ENCODE data around the gene MXI1.
"Not testable (repeated sequence)": the region's sequence is repeated elsewhere in the genome, so short reads cannot be mapped to it uniquely, and the experiment has no call there.

The MXI1 gene

DNA sequence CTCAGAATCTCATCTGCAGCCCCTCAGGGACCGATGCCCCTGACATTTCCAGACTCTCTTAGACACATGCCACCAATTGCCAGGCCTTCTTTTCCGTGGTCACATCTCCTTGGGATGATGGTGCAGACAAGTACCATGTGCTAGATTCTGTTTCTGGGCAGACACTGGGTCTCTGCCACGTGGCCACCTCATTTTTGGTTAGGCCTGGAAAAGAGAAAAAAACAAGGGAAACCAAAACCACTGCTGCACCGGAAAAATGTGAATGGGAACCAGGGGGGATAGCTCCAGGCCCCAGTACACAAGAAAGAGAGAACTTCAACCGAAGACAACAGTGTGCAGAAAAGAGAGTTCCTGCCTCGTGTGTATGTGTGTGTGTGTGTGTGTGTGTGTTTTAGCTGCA lies 23.0 kb upstream of the MXI1 start:
- no peak for DNase-seq

DNA sequence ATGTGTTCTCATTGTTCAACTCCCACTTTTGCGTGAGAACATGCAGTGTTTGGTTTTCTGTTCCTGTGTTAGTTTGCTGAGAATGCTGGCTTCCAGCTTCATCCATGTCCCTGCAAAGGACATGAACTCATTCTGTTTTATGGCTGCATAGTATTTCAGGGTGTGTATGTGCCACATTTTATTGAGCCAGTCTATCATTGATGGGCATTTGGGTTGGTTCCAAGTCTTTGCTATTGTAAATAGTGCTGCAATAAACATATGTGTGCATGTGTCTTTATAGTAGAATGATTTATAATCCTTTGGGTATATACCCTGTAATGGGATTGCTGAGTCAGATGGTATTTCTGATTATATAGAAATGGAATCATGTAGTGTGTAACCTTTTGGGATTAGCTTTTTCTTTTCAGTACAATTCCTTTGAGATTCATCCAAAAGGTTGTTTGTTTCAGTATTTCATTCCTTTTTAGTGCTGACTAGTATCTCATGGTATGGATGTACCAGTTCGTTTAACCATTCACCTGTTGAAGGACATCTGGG lies 21.7 kb upstream of the MXI1 start:
- not testable (repeated sequence) for DNase-seq

DNA sequence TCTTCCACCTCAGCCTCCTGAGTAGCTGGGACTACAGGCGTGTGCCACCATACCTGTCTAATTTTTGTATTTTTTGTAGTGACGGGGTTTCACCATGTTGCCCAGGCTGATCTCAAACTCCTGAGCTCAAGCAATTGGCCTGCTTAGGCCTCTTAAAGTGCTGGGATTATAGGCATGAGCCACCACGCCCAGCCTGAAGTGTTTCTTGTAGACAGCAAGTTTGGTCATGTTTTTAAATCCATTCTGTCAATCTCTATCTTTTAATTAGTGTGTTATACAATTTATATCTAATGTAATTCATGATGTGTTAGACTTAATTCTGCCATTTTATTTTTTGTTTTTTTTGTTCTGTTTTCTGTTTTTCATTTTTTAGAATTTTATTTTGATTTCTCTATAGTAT lies 17.2 kb upstream of the MXI1 start:
- DNase-seq: no peak

DNA sequence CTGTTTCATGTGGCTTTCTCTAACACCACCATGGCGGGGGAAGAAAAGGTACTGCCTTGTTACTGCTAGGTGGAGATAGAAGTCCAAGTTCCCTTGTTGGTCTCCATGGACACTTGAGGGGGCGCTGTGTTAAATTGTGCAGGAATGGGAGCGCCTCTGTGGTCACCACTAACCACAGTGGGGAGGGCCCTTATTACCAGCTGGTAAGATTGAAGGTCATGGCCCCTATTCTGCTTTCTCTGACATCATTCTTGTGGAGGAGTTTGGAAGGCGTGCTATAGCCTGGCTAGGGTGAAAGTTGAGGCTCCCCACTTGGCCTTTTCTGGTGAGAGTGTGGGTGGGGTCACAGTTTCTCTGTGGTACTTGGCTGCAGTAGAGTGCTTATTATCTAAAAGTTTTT lies 14.9 kb upstream of the MXI1 start:
- DNase-seq: no peak

DNA sequence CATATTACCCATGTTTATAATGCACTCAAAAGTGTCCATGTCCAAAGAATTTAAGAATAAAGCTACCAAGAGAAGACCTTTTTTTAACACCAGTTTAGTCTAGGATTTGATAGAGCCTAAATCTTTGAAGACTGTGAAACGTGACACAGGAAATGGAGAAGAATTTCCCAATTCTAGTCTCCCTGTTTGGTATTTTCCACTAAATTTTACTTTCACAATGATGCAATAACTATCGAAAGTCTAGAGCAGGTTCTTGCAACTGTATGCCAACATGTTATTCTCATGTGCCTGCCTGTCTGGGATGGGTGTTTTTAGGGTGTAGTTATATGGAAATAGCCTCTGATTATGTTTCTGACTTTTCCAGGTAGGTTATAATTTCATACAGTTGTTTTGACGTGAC lies 6.9 kb upstream of the MXI1 start:
- DNase-seq: no peak

DNA sequence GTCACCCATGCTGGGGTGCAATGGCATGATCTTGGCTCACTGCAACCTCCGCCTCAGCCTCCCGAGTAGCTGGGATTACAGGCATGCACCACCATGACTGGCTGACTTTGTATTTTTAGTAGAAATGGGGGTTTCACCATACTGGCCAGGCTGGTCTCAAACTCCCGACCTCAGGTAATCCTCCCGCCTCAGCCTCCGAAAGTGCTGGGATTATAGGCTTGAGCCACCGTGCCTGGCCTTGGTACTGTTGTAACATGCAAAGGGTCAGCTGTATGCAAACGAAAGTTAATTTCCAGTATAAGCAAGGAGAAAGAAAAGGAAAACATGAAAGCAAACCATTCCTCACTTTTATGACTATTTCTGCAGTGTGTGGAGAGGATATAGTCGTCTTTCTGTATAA lies 6.4 kb upstream of the MXI1 start:
- not testable (repeated sequence) for DNase-seq

DNA sequence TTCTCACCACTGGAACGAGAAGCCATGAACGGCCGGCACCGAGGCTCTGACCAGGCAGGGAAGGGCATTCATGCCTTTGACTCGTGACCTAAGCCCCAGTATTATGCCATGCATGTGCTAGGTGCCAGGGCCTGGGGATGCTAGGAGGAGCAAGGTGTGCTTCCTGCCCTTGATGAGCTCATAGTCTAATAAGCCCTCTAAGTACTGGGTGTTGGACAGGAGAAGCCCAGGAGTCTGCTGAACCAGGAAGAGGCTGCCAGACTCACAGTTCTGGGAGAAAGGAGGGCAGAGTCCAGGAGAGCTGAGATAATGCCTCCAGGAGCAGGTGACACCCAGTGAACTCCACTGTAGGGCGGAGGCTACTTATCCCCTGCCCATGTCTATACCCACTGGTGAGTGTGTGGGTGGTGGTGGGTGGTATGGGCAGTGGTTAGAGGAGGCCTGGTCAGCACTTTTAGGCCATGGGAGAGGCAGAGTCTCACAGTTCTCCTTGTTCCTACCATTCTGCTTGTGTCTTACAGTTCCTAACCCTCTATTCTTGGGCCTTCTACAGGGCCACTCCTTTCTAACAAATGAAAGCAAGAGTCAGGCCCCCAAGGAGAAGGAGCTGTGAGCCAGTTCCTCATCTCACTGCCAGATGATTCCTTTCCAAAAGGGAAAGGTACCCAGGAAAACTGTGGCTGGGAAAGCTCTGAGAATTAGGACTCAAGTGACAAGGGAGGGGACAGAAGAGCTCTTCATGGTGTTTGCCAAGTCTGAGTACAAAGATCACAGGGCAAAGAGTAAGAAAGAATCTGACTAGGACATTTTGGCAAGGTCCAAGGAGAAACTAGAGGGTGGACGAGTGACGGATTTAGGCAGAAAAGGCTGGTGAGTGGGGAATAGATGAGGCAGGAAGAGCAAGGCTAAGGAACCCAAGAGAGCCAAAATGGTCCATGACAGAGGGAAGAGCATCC lies 3.6 kb upstream of the MXI1 start:
- no peak for DNase-seq

DNA sequence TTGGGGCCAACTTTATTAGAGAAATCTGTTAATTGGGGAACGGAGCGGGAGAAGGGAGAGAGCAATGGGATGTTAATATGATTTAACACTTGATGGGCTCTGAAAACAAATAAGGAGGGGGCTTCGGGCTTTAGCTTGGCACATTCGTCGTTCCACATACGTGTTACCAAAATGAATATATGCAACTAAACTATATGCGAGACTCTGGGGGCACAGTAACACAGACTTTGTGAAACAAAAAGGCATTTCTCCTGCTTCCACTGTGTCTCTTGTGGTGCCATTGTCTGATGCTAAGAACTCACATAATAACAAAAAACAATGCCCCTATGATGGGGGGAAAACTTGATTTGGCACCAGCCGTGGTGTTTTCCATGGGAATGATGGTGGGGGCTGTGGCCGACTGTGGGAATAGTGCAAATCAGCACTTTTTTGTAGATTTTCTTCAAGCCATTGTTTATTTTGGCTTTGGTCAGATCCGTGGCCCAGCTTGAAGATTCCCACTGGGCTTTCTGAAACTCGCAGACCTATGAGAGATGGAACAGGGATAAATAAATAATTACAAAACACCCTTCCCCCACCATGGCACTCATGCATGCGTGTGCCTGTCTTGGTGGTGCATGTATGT lies 2.2 kb upstream of the MXI1 start:
- DNase-seq: no peak

DNA sequence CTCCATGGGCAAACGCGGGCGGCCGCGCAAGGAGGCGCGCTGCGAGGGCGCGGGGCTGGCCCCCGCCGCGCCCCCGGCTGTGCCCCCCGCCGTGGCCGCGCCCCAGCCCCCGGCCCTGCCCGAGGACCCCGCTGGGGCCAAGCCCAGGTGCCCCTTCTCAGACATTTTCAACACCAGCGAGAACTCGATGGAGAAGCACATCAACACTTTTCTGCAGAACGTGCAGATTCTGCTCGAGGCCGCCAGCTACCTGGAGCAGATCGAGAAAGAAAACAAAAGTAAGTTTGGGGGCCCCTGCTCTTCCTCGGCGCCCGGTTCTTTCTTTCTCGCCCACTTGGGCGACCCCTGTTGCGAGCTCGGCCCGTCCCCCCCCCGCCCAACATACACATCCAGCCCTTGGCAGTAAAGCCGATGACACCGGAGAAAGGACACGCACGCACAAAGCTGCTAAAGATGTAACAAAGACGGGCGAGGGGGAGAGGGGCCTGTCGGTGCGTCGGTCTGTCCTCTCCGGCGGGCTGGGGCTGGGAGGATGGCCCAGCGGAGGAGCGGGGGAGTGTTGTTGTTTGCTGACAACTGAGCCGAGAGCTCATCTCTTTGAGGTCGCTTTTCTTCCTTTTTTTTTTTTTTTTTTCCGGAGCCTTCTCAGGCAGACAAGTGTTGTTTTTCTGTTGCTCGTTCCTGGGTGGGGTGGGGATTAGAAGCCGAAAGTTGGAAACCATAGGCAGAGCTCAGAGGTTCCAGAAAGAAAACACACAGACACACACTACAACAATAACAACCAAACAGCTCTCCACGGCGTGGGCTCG lies 604 bp downstream of the MXI1 start:
- no peak for DNase-seq

DNA sequence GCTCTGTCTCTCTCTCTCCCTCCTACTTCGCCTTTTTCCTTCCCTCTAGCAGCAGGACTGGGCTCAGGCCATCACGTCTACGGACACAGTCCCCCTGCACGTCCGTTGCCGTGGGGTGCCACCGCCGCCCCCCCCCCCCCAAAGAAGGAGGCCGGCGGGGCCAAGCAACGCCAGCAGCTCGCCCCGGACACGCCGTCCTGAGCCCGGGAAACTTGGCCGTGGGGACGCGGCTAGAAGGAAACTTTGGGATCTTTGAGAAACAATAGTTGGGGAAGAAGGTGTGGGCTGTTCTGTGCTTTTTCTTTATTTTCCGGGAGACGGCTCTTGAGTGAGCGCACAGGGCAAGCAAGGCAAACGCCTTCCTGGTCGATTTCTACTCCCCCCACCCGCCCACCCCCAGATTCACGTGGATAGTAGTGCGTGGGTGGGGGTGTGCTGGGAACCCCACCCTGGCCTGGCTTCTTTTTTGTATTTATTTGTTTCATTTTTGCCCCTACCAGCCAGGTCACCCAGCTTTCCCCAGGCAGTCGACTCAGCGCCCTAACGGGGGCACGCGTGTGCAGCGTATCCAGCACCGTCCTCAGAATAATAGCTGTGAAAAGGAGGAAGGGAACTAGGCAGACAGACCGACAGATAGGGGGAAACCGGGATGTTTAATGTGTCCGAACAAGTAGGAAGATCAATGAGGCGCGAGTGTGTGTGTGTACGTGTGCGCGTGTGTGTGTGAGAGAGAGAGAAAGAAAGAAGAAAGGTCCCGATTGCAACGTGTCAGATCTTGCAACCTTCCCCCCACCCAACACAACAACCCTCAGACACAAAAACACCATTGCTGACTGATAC lies 1.4 kb downstream of the MXI1 start:
- no peak for DNase-seq

DNA sequence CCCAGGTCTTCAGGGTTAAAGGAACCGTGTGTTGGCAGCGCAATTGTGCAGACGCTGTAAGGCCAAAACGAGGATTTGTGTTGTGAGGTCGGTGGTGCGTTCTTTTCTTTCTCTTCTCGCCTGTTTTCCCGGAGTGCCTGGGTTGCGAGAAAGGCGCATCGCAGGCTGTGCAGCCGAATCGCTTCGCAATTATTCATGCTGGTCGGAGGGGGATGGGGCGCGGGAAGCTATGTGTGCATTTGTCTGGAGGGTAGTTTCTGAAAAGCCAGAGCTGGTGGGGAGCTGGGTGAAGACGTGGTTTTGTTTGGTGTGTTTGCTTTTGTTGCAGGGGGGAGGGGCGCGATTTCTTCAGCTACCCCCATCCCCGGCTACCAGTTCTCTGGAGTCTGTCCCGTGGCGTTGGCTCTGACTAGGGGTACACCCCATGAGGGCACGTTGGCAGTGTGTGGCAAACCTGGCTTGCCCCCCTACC lies 2.1 kb downstream of the MXI1 start:
- DNase-seq: peak; percentile 33

DNA sequence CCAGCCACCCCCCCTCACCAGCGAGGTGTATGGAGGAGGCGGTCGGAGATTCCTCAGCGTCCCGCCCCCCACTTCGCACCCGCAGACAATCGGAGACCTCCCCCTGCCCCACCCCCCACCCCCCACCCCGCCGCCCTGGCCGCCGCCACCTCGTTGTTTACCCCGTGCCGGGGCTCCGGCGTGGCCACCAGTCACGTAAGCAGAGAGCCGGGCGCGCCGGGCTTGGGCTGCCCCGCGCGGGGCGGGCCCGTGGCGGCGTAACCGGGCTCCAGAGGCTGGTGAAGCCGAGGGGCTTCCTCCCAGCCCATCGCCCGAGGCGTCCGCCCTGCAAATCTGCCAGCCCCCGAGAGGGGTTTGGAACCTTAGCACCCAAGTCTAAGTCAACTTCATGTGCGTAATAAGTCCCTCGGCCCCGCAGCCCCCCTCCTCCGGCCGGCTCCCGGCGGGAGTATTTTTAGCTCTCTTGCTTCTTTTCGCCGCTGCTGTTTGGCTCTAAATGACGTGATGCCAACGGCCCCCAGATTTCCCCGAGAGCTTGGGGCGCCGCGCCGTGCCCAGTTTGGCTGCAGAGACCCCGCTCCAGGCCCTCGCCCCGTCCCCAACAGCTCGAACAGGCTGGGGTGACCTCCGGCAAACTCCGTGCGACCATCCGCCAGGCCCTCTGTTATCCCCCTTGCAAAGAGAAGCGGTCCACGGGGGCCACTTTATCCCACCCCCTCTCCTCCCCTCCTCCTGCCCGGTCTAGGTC lies 2.7 kb downstream of the MXI1 start:
- no peak for DNase-seq

DNA sequence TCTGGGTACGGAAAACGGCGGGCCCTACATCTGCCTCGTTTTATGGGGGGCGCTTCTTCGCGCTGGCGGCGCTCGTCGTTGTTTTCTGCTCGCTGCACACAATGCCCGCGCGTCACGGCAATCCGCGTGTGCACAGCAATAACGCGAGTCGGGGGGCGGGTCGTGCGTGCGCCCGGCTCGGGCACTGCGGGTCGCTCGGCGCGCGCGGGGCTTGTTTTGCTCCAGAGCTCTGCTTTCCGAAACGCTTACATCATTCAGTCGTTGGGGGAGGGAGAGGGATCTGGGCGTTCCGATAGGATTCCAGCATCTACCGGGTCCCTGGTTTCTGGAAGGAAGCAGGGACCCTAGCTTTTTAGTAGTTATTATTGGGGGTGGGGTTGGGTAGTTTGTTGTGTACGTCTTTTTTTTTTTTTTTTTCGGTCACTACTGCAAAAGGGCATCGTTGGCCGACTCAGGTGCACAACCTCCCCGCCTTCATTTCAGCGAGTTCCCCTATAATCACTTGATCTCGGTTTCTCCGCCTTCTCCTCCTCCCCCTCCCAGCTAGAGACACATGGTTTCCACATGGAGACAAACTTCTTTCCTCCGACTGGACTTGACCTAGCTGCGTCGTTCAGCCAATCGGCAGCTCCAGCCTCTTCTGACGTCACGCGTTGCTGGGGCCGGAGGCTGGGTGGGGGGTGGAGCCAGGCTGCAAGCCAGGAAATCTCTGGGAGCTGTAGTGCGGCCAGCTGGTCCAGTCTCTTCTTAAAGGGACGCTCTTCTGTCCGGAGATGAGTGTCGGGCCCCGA lies 3.5 kb downstream of the MXI1 start:
- DNase-seq: peak; percentile 93

DNA sequence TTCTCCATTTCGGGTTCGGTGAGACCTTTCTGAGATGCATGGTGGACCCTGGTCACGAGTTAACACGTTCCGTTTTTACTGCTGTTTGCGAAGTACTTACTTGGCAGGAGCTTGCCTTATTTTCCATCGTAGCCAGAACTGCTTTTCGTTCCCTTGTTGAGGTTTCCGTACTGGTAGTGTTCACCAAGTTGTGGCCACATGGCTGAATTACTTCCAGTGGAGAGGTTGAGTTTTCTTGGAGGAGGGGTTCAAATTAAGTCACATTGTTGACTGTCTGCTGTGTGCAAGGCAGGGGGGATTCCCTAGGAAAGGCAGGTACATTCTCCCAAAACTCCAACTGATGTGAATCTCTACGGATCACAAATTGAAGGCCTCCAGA lies 4.0 kb downstream of the MXI1 start:
- DNase-seq: no peak

DNA sequence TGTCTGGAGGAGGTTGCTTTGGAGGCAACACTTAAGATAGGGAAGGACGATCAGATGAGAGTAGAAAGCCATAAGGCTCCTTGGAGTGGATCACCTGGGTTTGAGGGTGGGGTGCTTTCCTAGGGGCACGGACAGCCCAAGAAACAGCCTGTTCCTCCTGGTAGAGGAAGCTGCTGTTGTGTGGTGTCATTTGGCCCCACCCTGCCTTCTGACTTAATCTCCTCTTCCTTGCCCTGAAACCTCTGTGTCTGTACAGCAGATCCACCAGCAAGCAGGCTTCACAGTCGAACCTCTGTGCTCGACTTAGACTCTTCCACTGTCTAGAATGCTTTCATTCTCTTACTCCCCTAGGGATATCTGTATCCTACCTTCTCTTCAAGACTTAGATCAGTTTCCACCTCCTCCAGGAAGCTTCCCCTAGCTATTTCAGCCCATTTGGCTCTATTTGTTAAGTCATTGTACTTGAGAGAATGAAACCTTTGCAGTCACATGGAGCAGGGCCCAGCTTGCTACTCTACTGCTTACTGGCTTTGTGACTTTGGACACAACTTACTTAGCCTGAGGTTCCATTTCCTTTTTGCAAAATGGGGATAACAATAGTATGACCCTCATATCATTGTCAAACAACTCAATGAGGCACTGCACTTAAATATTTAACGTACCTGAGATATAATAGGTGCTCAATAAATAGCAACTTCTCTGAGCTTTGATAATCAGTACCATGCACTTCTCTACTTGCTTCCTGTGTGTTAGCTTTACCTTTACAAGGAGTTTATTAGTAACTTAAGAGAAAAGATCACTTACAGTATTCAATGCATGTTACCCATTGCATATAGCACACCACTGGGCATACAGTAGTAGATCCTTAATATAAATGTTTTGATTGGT lies 5.0 kb downstream of the MXI1 start:
- DNase-seq: no peak

DNA sequence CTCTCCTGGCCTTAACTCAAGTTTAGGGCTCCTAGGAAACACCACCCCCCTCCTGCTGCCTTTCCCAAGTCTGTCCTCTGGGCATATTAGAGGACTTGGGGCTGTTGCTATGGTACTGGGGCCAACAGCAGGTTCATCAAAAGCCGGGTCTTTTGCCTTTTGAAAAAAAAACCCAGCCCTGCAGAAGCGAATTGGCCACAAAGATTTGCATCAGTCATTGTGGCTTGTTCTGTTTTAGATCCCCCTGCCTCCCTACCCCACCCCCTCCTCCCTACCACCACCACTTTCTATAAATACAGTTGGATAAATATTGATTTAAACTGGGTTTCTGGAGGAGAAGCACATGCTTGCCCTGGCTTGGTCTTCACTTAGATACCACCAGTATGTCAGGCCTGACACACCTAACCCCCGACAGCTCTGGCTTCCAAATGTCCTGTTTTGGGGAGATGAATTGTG lies 7.0 kb downstream of the MXI1 start:
- no peak for DNase-seq

DNA sequence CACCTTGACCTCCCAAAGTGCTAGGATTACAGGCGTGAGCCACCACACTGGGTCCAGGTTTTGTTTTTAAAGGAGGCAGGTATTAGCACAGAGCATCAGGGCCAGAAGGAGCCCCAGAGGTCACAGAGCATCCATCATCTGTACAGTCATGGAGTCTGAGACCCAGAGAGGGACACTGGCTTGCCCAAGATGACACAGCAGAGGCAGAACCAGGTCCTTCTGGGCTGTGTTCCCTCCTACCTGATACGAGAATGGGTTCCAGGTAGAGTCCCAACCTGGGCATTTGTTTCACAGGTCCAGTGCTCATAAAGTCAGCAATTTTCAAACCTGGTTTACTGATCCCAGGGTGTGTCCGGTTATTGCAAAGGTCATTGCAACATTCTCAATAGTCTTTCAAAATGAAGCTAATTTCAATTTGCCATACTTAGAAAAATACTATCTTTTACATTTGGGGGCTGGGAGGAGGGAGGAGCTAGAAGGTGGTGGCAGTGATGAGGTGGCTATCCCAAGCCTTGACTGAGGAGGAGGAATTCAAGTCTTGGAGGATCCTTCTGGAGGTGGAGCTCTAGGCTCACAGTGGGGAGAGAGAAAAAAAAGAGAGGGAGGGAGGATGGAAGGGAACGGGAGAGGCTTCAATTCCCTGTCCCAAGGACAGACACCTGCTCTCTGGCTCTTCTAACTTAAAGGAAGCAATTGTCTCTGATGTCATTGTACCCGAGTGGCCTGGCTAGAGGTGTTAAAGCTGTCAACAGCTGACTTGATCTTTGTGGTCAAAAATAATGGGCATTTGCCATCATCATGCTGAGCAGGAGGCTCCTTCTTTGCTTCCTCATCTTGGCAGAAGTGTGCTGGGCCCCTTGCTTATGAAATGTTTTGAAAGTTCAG lies 8.1 kb downstream of the MXI1 start:
- DNase-seq: no peak

DNA sequence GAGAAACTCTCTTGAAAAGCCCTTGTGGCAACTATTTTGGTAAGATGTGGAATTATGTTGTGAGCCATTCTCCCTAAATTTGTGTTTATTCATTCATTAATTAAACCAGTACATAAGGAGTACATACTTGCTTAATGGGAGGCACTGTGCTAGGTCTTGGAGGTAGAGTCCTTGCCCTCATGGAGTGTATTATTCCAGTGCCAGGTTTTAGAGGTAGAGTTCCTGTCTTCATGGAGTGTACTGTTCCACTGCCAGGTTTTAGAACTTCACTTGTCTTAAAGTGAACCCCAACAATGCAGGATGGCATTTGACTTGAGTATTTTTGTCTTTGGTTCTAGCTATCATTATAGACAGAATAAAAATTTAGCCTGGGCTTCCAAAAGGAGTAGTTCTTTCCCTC lies 8.8 kb downstream of the MXI1 start:
- no peak for DNase-seq

All from NCI-H446 treated with DMSO at 0.1 percent for 48 hours (cell line).